HG03457 (cell line): ENCODE measurements around the gene ELN.

Experiments
- ATAC-seq: cut with Tn5 transposase; IDR thresholded peaks from one replicate; pipeline ENCODE4 v1.9.1; 2021; ENCODE audit warnings: moderate number of reproducible peaks; ENCODE audit not compliant: unreplicated experiment

The ELN gene

DNA sequence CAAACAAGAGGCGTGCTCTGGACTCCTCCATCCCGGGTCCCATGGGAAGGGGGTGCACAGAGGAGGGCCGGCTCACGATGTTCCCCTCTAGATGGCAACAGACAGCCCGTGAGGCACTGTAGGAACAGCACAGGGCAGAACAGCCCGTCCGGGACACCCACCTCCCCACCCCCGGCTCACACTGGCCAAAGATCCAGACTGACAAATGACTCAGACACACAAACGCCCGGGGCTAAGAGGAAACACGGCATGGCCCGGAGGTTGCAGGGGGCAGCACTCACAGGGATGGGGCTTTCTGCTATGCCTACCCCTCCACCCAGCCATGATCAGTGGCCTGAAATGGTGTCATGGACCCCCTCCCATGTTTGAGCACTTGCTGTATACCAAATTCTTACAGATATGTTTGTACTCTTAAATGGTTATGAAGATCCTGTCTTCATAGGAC lies 4.9 kb upstream of the ELN start:
- no peak for ATAC-seq

DNA sequence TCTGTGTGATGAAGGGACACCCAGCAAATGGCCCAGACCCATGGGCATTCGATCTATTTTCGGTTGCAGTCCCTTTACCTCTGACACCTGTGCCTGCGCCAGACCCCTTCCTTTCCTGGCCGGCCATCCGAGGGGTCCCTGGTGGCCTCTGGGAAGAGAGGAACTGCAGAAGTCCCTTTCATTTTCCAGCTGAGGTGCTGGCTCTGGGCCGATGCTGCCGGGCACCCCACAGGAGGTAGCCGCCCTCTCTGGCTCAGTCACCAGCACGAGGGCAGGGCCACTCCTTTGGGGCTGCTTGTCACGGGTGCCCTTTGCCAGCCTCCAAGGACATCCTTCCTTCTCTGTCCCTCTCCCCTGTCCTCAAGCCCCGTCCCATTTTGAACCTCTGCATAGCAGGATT lies 4.2 kb upstream of the ELN start:
- no peak for ATAC-seq

DNA sequence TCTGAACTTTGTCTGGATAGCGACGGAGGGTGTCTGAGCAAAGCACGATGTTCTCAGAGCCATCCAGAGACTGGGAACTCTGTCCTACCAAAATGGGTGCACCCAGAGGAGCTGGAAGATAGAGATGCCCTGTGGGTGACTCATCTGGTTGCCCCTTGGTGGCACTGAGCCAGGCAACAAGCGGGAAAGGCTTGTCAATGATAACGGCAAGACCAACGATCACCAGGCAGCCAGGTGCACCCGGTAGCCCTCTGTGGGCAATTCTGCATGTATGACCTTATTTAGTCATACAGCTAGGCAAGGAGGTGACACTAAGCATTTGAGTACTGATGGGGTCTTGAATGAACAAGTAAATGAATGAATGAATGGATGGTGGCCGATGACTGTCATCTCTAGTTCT lies 2.8 kb upstream of the ELN start:
- ATAC-seq: no peak

- no peak for ATAC-seq
Measured at GRCh38 chr7:74025730-74026129, 2.2 kb upstream of the ELN start.

DNA sequence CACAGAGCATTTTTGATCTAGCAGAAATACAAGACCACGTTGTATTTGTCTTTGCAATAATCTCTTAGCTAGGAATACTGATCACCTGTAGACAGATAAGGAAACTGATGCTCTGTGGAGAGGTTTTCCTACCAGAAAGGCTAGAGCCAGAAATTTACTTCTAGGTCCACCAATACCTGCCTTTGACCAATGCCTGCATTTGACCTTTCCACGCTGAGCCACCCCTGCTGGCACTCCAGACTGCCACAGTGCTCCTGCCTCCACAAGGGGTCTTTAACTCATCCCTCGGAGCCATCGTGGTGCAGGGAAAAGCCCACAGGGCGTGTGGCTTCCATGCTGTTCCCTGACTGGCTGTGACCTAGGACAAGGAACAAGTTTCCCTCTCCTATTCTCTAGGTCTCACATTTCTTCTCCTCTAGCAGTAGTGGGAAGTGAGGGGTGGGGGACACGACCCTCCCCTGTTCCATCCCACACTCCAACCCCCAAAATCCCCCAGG lies 1.5 kb upstream of the ELN start:
- ATAC-seq: no peak

DNA sequence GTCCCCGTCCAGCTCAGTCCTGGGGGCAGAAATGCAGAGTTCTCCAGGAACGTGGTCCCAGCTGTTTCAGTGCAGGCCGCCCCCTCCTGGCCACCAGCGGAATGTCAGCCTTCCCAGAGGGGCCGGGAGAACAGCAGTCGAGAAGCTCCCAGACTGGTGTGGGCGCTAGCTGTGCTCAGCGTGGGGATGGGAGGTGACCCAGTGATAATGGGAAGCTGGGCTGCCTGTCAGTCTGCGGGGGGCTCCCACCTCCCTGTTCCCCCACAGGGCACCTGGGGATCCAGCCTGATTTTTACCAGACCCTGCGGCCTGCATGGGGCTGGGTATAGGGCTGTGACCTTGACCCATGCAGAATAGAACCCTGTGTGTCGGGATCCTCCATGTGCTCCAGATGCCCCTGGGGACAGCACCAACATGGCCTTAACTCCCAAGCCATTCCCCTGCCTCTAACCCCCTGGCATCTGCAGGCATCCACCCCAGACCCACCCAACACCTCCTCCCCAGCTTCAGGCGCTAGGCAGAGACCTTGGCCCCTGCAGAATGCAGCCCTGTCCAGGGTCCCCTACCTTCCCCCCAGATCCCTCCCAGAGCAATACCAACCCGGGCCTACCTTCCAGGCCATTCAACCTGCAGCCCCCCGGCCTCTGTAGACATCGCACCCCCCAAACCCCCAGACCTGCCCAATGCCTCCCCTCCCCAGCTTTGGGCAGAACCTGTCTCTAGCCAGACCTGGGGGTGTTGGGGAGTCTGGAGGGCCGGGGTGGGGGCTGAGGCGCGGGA lies 880 bp upstream of the ELN start:
- ATAC-seq: no peak

GRCh38 chr7:74028321-74028838 lies 407 bp downstream of the ELN start:
- no peak for ATAC-seq

- no peak for ATAC-seq
Measured at GRCh38 chr7:74029089-74029785, 1.3 kb downstream of the ELN start.

DNA sequence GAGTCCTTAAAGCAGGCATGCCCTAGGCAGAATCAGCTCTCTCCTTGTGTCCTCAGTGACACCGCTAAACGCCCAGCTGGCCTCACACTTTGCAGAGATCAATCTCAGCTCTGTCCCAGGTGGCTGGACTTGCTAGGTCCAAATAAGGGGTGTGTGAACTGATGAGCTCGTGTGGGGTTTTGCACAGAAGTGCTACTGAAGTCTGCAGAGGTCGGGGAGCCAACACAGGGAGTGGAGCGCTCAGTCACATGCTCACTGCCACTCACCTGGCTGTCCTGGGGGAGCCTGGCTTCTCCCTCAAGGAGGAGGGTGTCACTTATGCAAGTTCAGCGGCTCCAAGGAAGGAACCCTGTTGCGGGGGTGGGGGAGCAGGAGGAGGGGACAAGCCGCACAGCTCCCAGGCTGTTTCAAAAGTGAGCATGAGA lies 2.0 kb downstream of the ELN start:
- ATAC-seq: no peak

DNA sequence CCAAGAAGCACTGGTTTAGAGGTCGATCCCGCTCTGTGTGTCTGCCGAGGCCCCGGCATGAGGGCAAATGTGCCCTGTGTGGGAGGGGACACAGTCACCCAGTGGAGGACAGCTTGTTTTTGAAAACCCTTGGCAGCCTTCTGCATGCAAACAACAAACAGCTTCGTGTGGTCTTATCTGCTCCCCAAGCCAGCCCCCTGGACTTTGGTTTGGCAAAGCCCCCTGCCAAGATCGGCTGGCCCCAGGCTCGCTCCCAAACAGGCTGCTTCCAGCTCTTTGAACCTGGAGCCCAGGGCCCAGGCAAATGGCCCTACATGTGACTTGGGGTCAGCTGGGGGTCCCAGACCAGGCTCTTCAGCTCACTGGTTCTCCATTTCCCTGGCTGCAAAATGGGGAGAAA lies 2.9 kb downstream of the ELN start:
- ATAC-seq: no peak

DNA sequence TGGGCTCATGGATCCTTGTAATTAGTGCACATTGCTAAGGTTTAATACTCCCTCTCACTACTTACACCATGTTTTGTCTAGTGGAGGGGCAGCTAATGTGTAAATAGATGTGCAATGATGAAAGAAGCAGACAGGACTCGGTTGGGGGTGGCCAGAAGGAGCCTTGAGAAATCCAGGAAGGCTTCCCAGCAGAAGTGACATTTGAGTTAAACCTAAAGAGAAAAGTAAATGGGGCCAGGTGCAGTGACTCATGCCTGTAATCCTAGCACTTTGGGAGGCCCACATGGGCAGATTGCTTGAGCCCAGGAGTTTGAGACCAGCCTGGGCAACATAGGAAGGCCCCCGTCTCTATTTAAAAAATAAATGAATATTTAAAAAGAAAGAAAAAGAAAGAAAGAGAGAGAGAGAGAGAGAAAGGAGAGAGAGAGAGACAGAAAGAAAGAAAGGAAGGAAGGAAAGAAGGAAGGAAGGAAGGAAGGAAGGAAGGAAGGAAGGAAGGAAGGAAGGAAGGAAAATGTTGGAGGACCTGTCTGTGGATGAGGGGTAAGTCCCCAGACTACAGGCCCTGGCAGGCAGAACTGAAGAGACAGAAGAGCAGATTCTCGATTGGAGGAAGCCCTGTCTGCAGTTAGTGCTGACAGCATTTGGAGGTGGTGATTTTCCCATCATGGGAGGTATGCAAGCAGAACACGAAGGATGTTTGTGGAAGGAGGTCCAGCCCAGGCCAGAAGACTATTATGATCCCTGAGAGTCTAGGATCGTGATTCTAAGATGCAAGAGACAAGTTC lies 3.6 kb downstream of the ELN start:
- no peak for ATAC-seq

GRCh38 chr7:74032191-74032490 lies 4.2 kb downstream of the ELN start:
- no peak for ATAC-seq

DNA sequence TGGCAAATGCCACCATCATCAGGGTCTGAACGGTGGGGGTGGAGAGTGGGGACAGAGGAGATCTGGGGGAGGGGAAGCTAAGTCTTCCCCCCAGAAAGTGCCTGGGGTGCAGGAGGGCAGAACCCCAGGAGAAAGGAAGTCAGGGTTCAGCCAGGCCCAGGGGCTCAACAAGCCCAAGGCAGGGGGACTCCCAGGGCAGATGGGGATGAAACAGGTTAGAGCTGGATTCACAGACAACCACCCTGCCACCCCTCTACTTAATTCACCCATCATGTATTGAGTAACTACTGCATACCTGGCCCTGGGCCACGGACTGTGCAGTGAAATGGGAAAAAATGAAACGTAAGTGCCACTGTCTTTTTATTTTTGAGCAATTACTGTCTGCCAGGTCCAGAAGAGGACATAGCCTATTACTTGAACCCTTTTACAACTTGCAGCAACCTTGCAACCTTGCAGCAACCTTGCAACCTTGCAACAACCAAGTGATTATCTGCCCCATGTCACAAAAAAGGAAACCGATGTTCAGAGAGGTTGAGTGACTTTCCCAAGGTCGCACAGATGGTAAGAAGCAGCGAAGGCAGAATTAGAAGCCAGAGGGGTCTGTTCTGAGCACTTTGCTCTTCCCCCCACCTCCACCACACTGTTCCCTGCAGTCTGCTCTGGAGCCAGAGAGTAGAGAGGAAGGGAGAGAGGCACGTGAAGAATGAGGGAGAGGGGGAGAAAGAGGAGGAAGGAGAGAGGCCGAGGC lies 4.8 kb downstream of the ELN start:
- no peak for ATAC-seq

GRCh38 chr7:74033372-74034311 lies 5.7 kb downstream of the ELN start:
- ATAC-seq: no peak

GRCh38 chr7:74037609-74038008 lies 9.6 kb downstream of the ELN start:
- no peak for ATAC-seq

- no peak for ATAC-seq
Measured at GRCh38 chr7:74038194-74038961, 10.4 kb downstream of the ELN start.

DNA sequence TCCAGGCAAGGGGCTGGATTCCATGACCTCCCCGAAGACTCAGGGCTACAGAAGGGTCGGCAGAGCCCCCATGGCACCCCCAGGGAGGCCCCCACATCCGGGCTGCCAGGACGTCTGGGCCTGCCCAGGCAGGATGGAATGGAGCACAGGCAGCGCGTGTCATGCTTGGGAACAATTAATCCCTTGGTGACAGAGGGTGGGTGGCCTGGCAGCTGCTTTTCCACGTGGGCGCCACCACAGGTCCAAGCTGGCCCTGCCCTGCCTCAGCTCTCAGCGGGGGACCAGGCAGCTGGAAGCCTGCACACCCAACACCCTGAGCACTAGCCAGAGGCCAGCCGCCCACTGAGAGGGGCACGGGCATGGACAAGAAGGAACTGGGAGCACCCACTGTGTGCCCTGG lies 11.4 kb downstream of the ELN start:
- no peak for ATAC-seq

GRCh38 chr7:74040101-74040790 lies 12.3 kb downstream of the ELN start:
- ATAC-seq: no peak
